ENCODE data around the gene UBE2Q2.
"Not testable (repeated sequence)": the region's sequence is repeated elsewhere in the genome, so short reads cannot be mapped to it uniquely, and the experiment has no call there.

Gene UBE2Q2

GRCh38 chr15:75895731-75896130 lies 52.5 kb downstream of the UBE2Q2 start:
- no peak for TF ChIP-seq CTCF (IDR thresholded peaks at IDR 0.05; ENCODE audit: low read depth, low read length, missing control alignments)
- H3K4me3 ChIP-seq (ENCODE audit: low read depth, low read length): no peak overlapping the region
- no peak for DNase-seq (ENCODE audit: low read depth)

- DNase-seq (ENCODE audit: low read depth): no peak
- TF ChIP-seq CTCF (IDR thresholded peaks at IDR 0.05; ENCODE audit: low read depth, low read length, missing control alignments): no peak
- no peak overlapping the region for H3K4me3 ChIP-seq (ENCODE audit: low read depth, low read length)
These were observed 57.3 kb downstream of the UBE2Q2 start for GRCh38 chr15:75900577-75900976.

GRCh38 chr15:75902129-75902557 lies 58.9 kb downstream of the UBE2Q2 start:
- TF ChIP-seq CTCF (IDR thresholded peaks at IDR 0.05; ENCODE audit: low read depth, low read length, missing control alignments): no peak
- no peak overlapping the region for H3K4me3 ChIP-seq (ENCODE audit: low read depth, low read length)
- no peak for DNase-seq (ENCODE audit: low read depth)

GRCh38 chr15:75903331-75904239 lies 60.3 kb downstream of the UBE2Q2 start, which contains the start of gene FBXO22:
Gene FBXO22 (plus strand): TSS chr15:75903878. CDS start chr15:75903964, 86 bp downstream.
- peak; percentile 76 for DNase-seq (ENCODE audit: low read depth)
- peak within 1 kb of the TSS; percentile 78 for H3K4me3 ChIP-seq (ENCODE audit: low read depth, low read length)
- no peak for TF ChIP-seq CTCF (IDR thresholded peaks at IDR 0.05; ENCODE audit: low read depth, low read length, missing control alignments)

- TF ChIP-seq CTCF (IDR thresholded peaks at IDR 0.05; ENCODE audit: low read depth, low read length, missing control alignments): no peak
- H3K4me3 ChIP-seq (ENCODE audit: low read depth, low read length): peak overlapping the region; percentile 14; the same call in 1 of the 2 replicates
- DNase-seq (ENCODE audit: low read depth): no peak
These were observed 62.0 kb downstream of the UBE2Q2 start for GRCh38 chr15:75905231-75905630.

- DNase-seq (ENCODE audit: low read depth); H3K4me3 ChIP-seq (ENCODE audit: low read depth, low read length): not testable (repeated sequence)
These were observed 67.1 kb downstream of the UBE2Q2 start for GRCh38 chr15:75910355-75910754.

- no peak for TF ChIP-seq CTCF (IDR thresholded peaks at IDR 0.05; ENCODE audit: low read depth, low read length, missing control alignments)
- no peak overlapping the region for H3K4me3 ChIP-seq (ENCODE audit: low read depth, low read length)
- DNase-seq (ENCODE audit: low read depth): no peak
These were observed 73.7 kb downstream of the UBE2Q2 start for GRCh38 chr15:75916978-75917377.

Data from GM12864 (cell line).